H9 (cell line): Measurements from ENCODE around the gene ZNF768. TPM values are rescaled to one million over a fixed set of nuclear protein-coding genes. Genes with fewer than 3 reads are reported as not detected.

Experiments used
- DNase-seq: peaks from one replicate; pipeline ENCODE4 v3.0.0-alpha.2; 2017
- H2AFZ ChIP-seq: one replicate; pipeline ENCODE4 v1.6.1; 2013; ENCODE audit warnings: mild to moderate bottlenecking, low read length, control low read depth, moderate library complexity
- H2AK5ac ChIP-seq: 2 replicates; pipeline ENCODE4 v1.6.1; 2013; ENCODE audit warnings: low read length, control low read depth, mixed read lengths; ENCODE audit not compliant: insufficient read length
- H2BK120ac ChIP-seq: one replicate; pipeline ENCODE4 v1.6.1; 2013; ENCODE audit warnings: low read depth, mild to moderate bottlenecking, low read length, control low read depth, inconsistent platforms; ENCODE audit not compliant: poor library complexity, severe bottlenecking
- H2BK12ac ChIP-seq: 2 replicates; pipeline ENCODE4 v1.6.1; 2013; ENCODE audit warnings: low read length, control low read depth, mixed read lengths, low read depth; ENCODE audit not compliant: insufficient read length
- H2BK15ac ChIP-seq: 2 replicates; pipeline ENCODE4 v1.6.1; 2013; ENCODE audit warnings: low read depth, low read length, control low read depth
- H2BK20ac ChIP-seq: one replicate; pipeline ENCODE4 v1.6.1; 2013; ENCODE audit warnings: low read depth, mild to moderate bottlenecking, low read length, control low read depth, inconsistent platforms; ENCODE audit not compliant: poor library complexity, severe bottlenecking
- H2BK5ac ChIP-seq: 2 replicates; pipeline ENCODE4 v1.6.1; 2013; ENCODE audit warnings: low read length, control low read depth, mixed read lengths; ENCODE audit not compliant: insufficient read length
- H3K14ac ChIP-seq: 2 replicates; pipeline ENCODE4 v1.6.1; 2013; ENCODE audit warnings: low read length, control low read depth; ENCODE audit not compliant: insufficient read depth
- H3K18ac ChIP-seq: 2 replicates; pipeline ENCODE4 v1.6.1; 2013; ENCODE audit warnings: low read depth, mild to moderate bottlenecking, mixed read lengths, low read length, control low read depth; ENCODE audit not compliant: insufficient read length
- H3K23ac ChIP-seq: 2 replicates; pipeline ENCODE4 v1.6.1; 2013; ENCODE audit warnings: low read length, control low read depth, mixed read lengths, low read depth; ENCODE audit not compliant: insufficient read length
- H3K23me2 ChIP-seq: 2 replicates; pipeline ENCODE4 v1.6.1; 2013; ENCODE audit warnings: low read depth, mild to moderate bottlenecking, mixed read lengths, low read length, control low read depth; ENCODE audit not compliant: insufficient read length, poor library complexity, severe bottlenecking
- H3K27ac ChIP-seq: 2 replicates; pipeline ENCODE4 v1.5.1; 2013; ENCODE audit warnings: low read length, control low read depth, mixed read lengths, low read depth; ENCODE audit not compliant: insufficient read length
- H3K27me3 ChIP-seq: 2 replicates; pipeline ENCODE4 v1.6.1; 2013; ENCODE audit warnings: low read length, control low read depth, inconsistent platforms; ENCODE audit not compliant: insufficient read depth
- H3K4ac ChIP-seq: 2 replicates; pipeline ENCODE4 v1.6.1; 2013; ENCODE audit warnings: low read depth, mild to moderate bottlenecking, control low read depth, inconsistent platforms, low read length, moderate library complexity
- H3K4me1 ChIP-seq: 2 replicates; pipeline ENCODE4 v1.6.1; 2013; ENCODE audit warnings: low read length, control low read depth, inconsistent platforms; ENCODE audit not compliant: insufficient read depth
- H3K4me2 ChIP-seq: 2 replicates; pipeline ENCODE4 v1.6.1; 2013; ENCODE audit warnings: low read length, control low read depth, mixed read lengths; ENCODE audit not compliant: insufficient read length, insufficient read depth
- H3K56ac ChIP-seq: 2 replicates; pipeline ENCODE4 v1.6.1; 2013; ENCODE audit warnings: low read depth, mild to moderate bottlenecking, mixed read lengths, low read length, control low read depth; ENCODE audit not compliant: insufficient read length
- H3K79me1 ChIP-seq: 2 replicates; pipeline ENCODE4 v1.6.1; 2013; ENCODE audit warnings: low read depth, mild to moderate bottlenecking, moderate library complexity, low read length, control low read depth, inconsistent platforms; ENCODE audit not compliant: insufficient read depth, poor library complexity, severe bottlenecking
- H3K79me2 ChIP-seq: 2 replicates; pipeline ENCODE4 v1.6.1; 2013; ENCODE audit warnings: low read length, control low read depth, inconsistent platforms; ENCODE audit not compliant: insufficient read depth
- H3K9ac ChIP-seq: 2 replicates; pipeline ENCODE4 v1.6.1; 2013; ENCODE audit warnings: low read length, control low read depth, mixed read lengths; ENCODE audit not compliant: insufficient read length; ENCODE audit errors: extremely low read depth
- H3K9me3 ChIP-seq: one replicate; pipeline ENCODE4 v1.6.1; 2013; ENCODE audit warnings: low read depth, low read length, inconsistent platforms; ENCODE audit not compliant: control insufficient read depth
- H3T11ph ChIP-seq: one replicate; pipeline ENCODE4 v1.6.1; 2013; ENCODE audit warnings: mild to moderate bottlenecking, low read length, control low read depth, inconsistent platforms
- H4K20me1 ChIP-seq: one replicate; pipeline ENCODE4 v1.6.1; 2013; ENCODE audit not compliant: control insufficient read depth, insufficient read length, insufficient read depth
- H4K5ac ChIP-seq: 2 replicates; pipeline ENCODE4 v1.6.1; 2013; ENCODE audit warnings: low read depth, mild to moderate bottlenecking, mixed read lengths, low read length, control low read depth; ENCODE audit not compliant: insufficient read length
- H4K8ac ChIP-seq: replicated peaks from 2 replicates; pipeline ENCODE4 v1.6.1; 2013; ENCODE audit warnings: low read length, control low read depth, mixed read lengths, low read depth; ENCODE audit not compliant: insufficient read length
- H4K91ac ChIP-seq: 2 replicates; pipeline ENCODE4 v1.6.1; 2013; ENCODE audit warnings: low read depth, mild to moderate bottlenecking, moderate library complexity, mixed read lengths, low read length, control low read depth; ENCODE audit not compliant: insufficient read length
- H3K27ac Mint-ChIP-seq, 3 experiments: 2 replicates in 2 of 3; 3 replicates in 1 of 3; pipeline ENCODE4 v1.8.0; 2020 to 2021; ENCODE audit warnings: mixed read lengths in 3 of 3, mild to moderate bottlenecking in 1 of 3, moderate library complexity in 1 of 3
- H3K27me3 Mint-ChIP-seq: 2 replicates; pipeline ENCODE4 v1.8.0; 2021; ENCODE audit warnings: low read depth, mild to moderate bottlenecking, moderate library complexity, mixed read lengths
- H3K36me3 Mint-ChIP-seq, 3 experiments: 2 replicates in 2 of 3; 3 replicates in 1 of 3; pipeline ENCODE4 v1.8.0; 2020 to 2021; ENCODE audit warnings: low read depth in 3 of 3, mixed read lengths in 3 of 3; ENCODE audit not compliant: insufficient read depth in 1 of 3
- H3K4me1 Mint-ChIP-seq, 2 experiments: 2 replicates each; pipeline ENCODE4 v1.8.0; 2020; ENCODE audit warnings: mixed read lengths in 2 of 2
- H3K4me3 Mint-ChIP-seq, 2 experiments: 2 replicates in 1 of 2; 3 replicates in 1 of 2; pipeline ENCODE4 v1.8.0; 2020 to 2021; ENCODE audit warnings: mild to moderate bottlenecking in 2 of 2, mixed read lengths in 2 of 2, moderate library complexity in 1 of 2
- H3K9me3 Mint-ChIP-seq, 2 experiments: 2 replicates in 1 of 2; 3 replicates in 1 of 2; pipeline ENCODE4 v1.8.0; 2020; ENCODE audit warnings: mild to moderate bottlenecking in 2 of 2, mixed read lengths in 2 of 2, moderate library complexity in 1 of 2
- CTCF ChIP-seq: fragments of 200-600 bp; sonication (generic); conservative IDR thresholded peaks from 3 replicates; pipeline ENCODE4 v1.8.0; 2021; ENCODE audit warnings: antibody characterized with exemption, mild to moderate bottlenecking
- WGBS: extraction: QIAGEN DNeasy Blood & Tissue Kit; methylation state at CpG from one replicate; pipeline ENCODE4 v1.1.7; 2013; ENCODE audit warnings: missing lambda C conversion rate, low lambda C conversion rate, mixed read lengths; ENCODE audit not compliant: insufficient read length; ENCODE audit errors: extremely low coverage; 5-methylcytosine and 5-hydroxymethylcytosine counted together
- total RNA-seq: library from RNA; stranded (reverse); gene quantifications from 2 replicates; pipeline ENCODE4 v1.2.1, GENCODE V29; 2021

The ZNF768 gene
- total RNA-seq, 1 experiment from 2014 or later: 40.0 TPM

- no peaks in the 10 kb centered on the region for H4K20me1 ChIP-seq
- H3K27me3 ChIP-seq: no peaks in the 10 kb centered on the region
- no peak overlapping the region for H2BK15ac ChIP-seq
- no peaks in the 10 kb centered on the region for H3K9me3 ChIP-seq
- H3K23me2 ChIP-seq: peaks cover 8% of the 10 kb centered on the region
- H3K79me1 ChIP-seq: no peaks in the 10 kb centered on the region
- H2BK120ac ChIP-seq: no peak overlapping the region
- no peak overlapping the region for H2BK12ac ChIP-seq
- H3K9ac ChIP-seq: no peak overlapping the region
- H3K14ac ChIP-seq: no peak overlapping the region
- no peak overlapping the region for H3T11ph ChIP-seq
- no peaks in the 10 kb centered on the region for H3K79me2 ChIP-seq
- WGBS: no CpG with 5 or more reads among the region's 14 CpGs
- H3K18ac ChIP-seq: no peak overlapping the region
- H4K5ac ChIP-seq: no peak overlapping the region
- Mint-ChIP-seq H3K4me1 (peaks cover 8 to 25% of the 10 kb centered on the region in 2 experiments), H3K36me3 (no peaks in the 10 kb centered on the region; a peak in 1 of 7 replicates), H3K27ac (no peak overlapping the region), H3K4me3 (no peak overlapping the region), H3K27me3 (peaks cover 9% of the 10 kb centered on the region), H3K9me3 (no peaks in the 10 kb centered on the region)
- H2AK5ac ChIP-seq: no peak overlapping the region
- no peak for DNase-seq
- H3K4me2 ChIP-seq: no peak overlapping the region
- no peak overlapping the region for H3K27ac ChIP-seq
- H2BK5ac ChIP-seq: no peak overlapping the region
- no peak overlapping the region for H3K56ac ChIP-seq
- no peak overlapping the region for H3K23ac ChIP-seq
- no peak overlapping the region for H2BK20ac ChIP-seq
- TF ChIP-seq CTCF: no peak
- no peak overlapping the region for H4K8ac ChIP-seq
- H3K4ac ChIP-seq: no peak overlapping the region
- no peaks in the 10 kb centered on the region for H3K4me1 ChIP-seq
- no peak overlapping the region for H4K91ac ChIP-seq
- H2AFZ ChIP-seq: no peak overlapping the region
Observed at GRCh38 chr16:30562021-30562420, 35.7 kb upstream of the ZNF768 start.
